Upper lobe of left lung (tissue), 4 donors: ENCODE results near the gene CBLB.

ENCODE experiments used
- POLR2A ChIP-seq, 4 donors: fragments of 450-650 bp; IDR thresholded peaks; one replicate each; pipeline ENCODE4 v1.5.1; 2016 to 2017; ENCODE audit warnings: antibody characterized with exemption in 4 of 4, mild to moderate bottlenecking in 2 of 4
- TF ChIP-seq, protein P1 (sequence below), 6 experiments: fragments of 450-650 bp in 4 of 6; fragments of 200-600 bp in 2 of 6; sonication (generic) in 2 of 6; IDR thresholded peaks; one replicate each; pipeline ENCODE4 v1.5.1; 2016 to 2019; ENCODE audit warnings: antibody characterized with exemption in 6 of 6

DNA sequence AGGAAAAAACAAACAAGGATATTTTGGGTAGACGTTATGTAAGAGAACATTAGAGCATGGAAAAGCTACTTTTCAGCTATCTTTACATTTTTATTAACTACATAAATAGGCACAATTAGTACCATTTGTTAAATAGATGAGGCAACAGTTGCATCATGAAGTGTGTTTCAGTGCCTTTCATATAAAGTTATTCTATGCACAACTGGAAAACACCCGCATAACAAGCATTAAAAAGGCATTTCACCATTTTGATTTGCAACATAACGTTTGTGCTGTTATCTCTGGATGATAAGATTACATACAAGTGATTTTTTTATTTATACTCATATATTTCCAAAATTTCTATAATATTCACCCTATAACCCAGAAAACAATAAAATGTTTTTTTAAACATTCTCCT, 69.5 kb downstream of the CBLB start:
- no peak for TF ChIP-seq POLR2A (IDR thresholded peaks at IDR 0.05)
- TF ChIP-seq, protein P1, sequence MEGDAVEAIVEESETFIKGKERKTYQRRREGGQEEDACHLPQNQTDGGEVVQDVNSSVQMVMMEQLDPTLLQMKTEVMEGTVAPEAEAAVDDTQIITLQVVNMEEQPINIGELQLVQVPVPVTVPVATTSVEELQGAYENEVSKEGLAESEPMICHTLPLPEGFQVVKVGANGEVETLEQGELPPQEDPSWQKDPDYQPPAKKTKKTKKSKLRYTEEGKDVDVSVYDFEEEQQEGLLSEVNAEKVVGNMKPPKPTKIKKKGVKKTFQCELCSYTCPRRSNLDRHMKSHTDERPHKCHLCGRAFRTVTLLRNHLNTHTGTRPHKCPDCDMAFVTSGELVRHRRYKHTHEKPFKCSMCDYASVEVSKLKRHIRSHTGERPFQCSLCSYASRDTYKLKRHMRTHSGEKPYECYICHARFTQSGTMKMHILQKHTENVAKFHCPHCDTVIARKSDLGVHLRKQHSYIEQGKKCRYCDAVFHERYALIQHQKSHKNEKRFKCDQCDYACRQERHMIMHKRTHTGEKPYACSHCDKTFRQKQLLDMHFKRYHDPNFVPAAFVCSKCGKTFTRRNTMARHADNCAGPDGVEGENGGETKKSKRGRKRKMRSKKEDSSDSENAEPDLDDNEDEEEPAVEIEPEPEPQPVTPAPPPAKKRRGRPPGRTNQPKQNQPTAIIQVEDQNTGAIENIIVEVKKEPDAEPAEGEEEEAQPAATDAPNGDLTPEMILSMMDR (IDR thresholded peaks at IDR 0.05), result no peak
